HepG2 (cell line): Measurements from ENCODE around the gene FXYD4. TPM values are rescaled to one million over a fixed set of nuclear protein-coding genes. Genes with fewer than 3 reads are reported as not detected.
A peak's percentile ranks its signal among the peaks of the same experiment; 100 is the strongest.

Experiments
- GRHL1 ChIP-seq: sonication (generic); formaldehyde crosslinking; conservative IDR thresholded peaks from 2 replicates; pipeline ENCODE4 v1.8.0; 2022; ENCODE audit warnings: missing genetic modification reagents
- HCFC1 ChIP-seq: fragments of 150-350 bp; IDR thresholded peaks from 2 replicates; pipeline ENCODE4 v1.6.1; 2014; ENCODE audit warnings: low read depth, low read length
- HOXA3 ChIP-seq: sonication (generic); formaldehyde crosslinking; IDR thresholded peaks from 2 replicates; pipeline ENCODE4 v1.5.0; 2020; ENCODE audit warnings: missing genetic modification reagents
- MEIS1 ChIP-seq: sonication (generic); formaldehyde crosslinking; IDR thresholded peaks from 2 replicates; pipeline ENCODE4 v1.9.0; 2021; ENCODE audit warnings: mild to moderate bottlenecking, missing genetic modification reagents, moderate library complexity, borderline replicate concordance
- MLXIP ChIP-seq: sonication (generic); formaldehyde crosslinking; IDR thresholded peaks from 2 replicates; pipeline ENCODE4 v1.9.0; 2021; ENCODE audit warnings: missing genetic modification reagents, borderline replicate concordance
- NAIF1 ChIP-seq: sonication (generic); formaldehyde crosslinking; IDR thresholded peaks from 2 replicates; pipeline ENCODE4 v1.5.0; 2020; ENCODE audit warnings: mild to moderate bottlenecking, missing genetic modification reagents, borderline replicate concordance
- NR2F6 ChIP-seq, 2 experiments: IDR thresholded peaks; 2 replicates each; pipeline ENCODE4 v1.6.1; 2016; ENCODE audit warnings: antibody characterized with exemption in 1 of 2, mild to moderate bottlenecking in 1 of 2
- ZBTB2 ChIP-seq: sonication (generic); formaldehyde crosslinking; IDR thresholded peaks from 2 replicates; pipeline ENCODE4 v1.8.0; 2022; ENCODE audit warnings: low read depth, missing genetic modification reagents
- ZBTB26 ChIP-seq: IDR thresholded peaks from 2 replicates; pipeline ENCODE4 v1.6.1; 2016; ENCODE audit warnings: missing compliant biosample characterization, missing genetic modification reagents, borderline replicate concordance
- ZNF24 ChIP-seq: fragments of 450-650 bp; IDR thresholded peaks from 2 replicates; pipeline ENCODE4 v1.6.1; 2017; ENCODE audit warnings: antibody characterized with exemption, mild to moderate bottlenecking
- ZNF274 ChIP-seq: sonication (generic); formaldehyde crosslinking; IDR thresholded peaks from 2 replicates; pipeline ENCODE4 v1.5.1; 2020; ENCODE audit warnings: mild to moderate bottlenecking, missing genetic modification reagents
- ZNF580 ChIP-seq: IDR thresholded peaks from 2 replicates; pipeline ENCODE4 v1.6.1; 2016; ENCODE audit warnings: low read depth, borderline replicate concordance
- ZNF629 ChIP-seq: sonication (generic); formaldehyde crosslinking; conservative IDR thresholded peaks from 2 replicates; pipeline ENCODE4 v1.5.0; 2020; ENCODE audit warnings: missing genetic modification reagents
- ZNF687 ChIP-seq: sonication (generic); formaldehyde crosslinking; IDR thresholded peaks from 2 replicates; pipeline ENCODE4 v1.5.1; 2020; ENCODE audit warnings: mild to moderate bottlenecking, missing genetic modification reagents, moderate library complexity
- ZNF768 ChIP-seq: sonication (generic); formaldehyde crosslinking; IDR thresholded peaks from 2 replicates; pipeline ENCODE4 v1.4.0; 2020; ENCODE audit warnings: missing genetic modification reagents
- ZSCAN31 ChIP-seq: sonication (generic); formaldehyde crosslinking; IDR thresholded peaks from 2 replicates; pipeline ENCODE4 v1.5.0; 2020; ENCODE audit warnings: low read depth, mild to moderate bottlenecking, missing genetic modification reagents
- polyA plus RNA-seq, 8 experiments: library from polyadenylated mRNA; depleted of rRNA in 3 of 8; stranded (reverse) in 7 of 8; unstranded in 1 of 8; fragments of >200 nt; fragmentation: Illumina TruSeq in 4 of 8; extraction: Trizol in 4 of 8; gene quantifications; 2 replicates each; pipeline versions ENCODE4 v1.2.1 to v1.2.3, GENCODE V29; 2011 to 2016; ENCODE audit warnings: low read depth in 4 of 8, missing spikeins in 1 of 8, mixed read lengths in 1 of 8; ENCODE audit not compliant: insufficient read depth in 1 of 8
- total RNA-seq, 5 experiments: library from RNA; depleted of rRNA; stranded (reverse); fragments of >200 nt; fragmentation: Illumina TruSeq; extraction: Trizol; gene quantifications; 2 replicates each; pipeline ENCODE4 v1.2.3, GENCODE V29; 2016; ENCODE audit warnings: low read depth in 1 of 5

FXYD4 gene
- total and polyA plus RNA-seq, 2 of the 13 experiments (the other 11 are each of a cell fraction or from before 2014, with no cell fraction given): not detected

- TF ChIP-seq MLXIP (CRISPR knock-in tag): no peak
- TF ChIP-seq ZNF274 (CRISPR knock-in tag): no peak; the same call in 1 of the 2 replicates
- TF ChIP-seq MEIS1 (CRISPR knock-in tag): no peak
- no peak for TF ChIP-seq ZNF24
- no peak; the same call in 1 of the 2 replicates for TF ChIP-seq GRHL1 (CRISPR knock-in tag)
- TF ChIP-seq ZNF580 (CRISPR knock-in tag): 0 out of 2 replicates have a peak, but pooled peaks have one; percentile 7
- no peak for TF ChIP-seq HOXA3
- TF ChIP-seq NR2F6 (IDR thresholded peaks at IDR 0.05): no peak
- TF ChIP-seq NR2F6 (CRISPR knock-in tag; IDR thresholded peaks at IDR 0.05): no peak
- TF ChIP-seq ZSCAN31: no peak
- peak; percentile 43 for TF ChIP-seq NAIF1 (CRISPR knock-in tag)
- TF ChIP-seq ZNF687 (CRISPR knock-in tag): peak; percentile 88
- TF ChIP-seq ZBTB2 (CRISPR knock-in tag): no peak
- no peak for TF ChIP-seq ZBTB26
- no peak for TF ChIP-seq HCFC1
- peak; percentile 28; the same call in 1 of the 2 replicates for TF ChIP-seq ZNF768 (CRISPR knock-in tag)
- TF ChIP-seq ZNF629 (CRISPR knock-in tag): peak; percentile 3; the same call in 1 of the 2 replicates
Measured at GRCh38 chr10:43396061-43396927, 24.9 kb downstream of the FXYD4 start (continued).
